Posterior cingulate gyrus (tissue), 11 donors: ENCODE results near the gene ADAM11.

Experiments
- DNase-seq, 10 donors: peaks; one replicate each; pipeline versions ENCODE4 v3.0.0 to v3.0.0-alpha.2; 2020 to 2021; ENCODE audit warnings: mixed read lengths in 3 of 10
- intact Hi-C: fragments of 100-400 bp; cut with DNase I; formaldehyde crosslinking; loops from one replicate; pipeline ENCODE4 v1.15.1; 2023

Gene ADAM11

GRCh38 chr17:44773140-44773539 lies 14.4 kb downstream of the ADAM11 start:
- DNase-seq = no peak
- intact Hi-C loops = loop anchor here (10.0 kb wide), 2 partner anchors 252 to 362 kb away; partner anchors contain the start of genes ACBD4 and PLCD3

GRCh38 chr17:44774271-44775135 lies 15.7 kb downstream of the ADAM11 start:
- peak; percentile 82 to 98 (median 94) for DNase-seq
- intact Hi-C loops = loop anchor here (1.0 to 10.0 kb wide), 3 partner anchors 91 to 360 kb away; partner anchors contain the start of genes ACBD4 and PLCD3

- peak in 9 of 10 donors; percentile 90 to 99 (median 97) for DNase-seq
- intact Hi-C loops = loop anchor here (10.0 kb wide), 2 partner anchors 250 to 360 kb away; partner anchors contain the start of genes ACBD4 and PLCD3
Observed at GRCh38 chr17:44775136-44775837, 16.5 kb downstream of the ADAM11 start.

GRCh38 chr17:44775838-44776621 lies 17.2 kb downstream of the ADAM11 start:
- peak in 1 of 10 donors; percentile 94 for DNase-seq
- intact Hi-C loops = loop anchor here (10.0 kb wide), 2 partner anchors 249 to 359 kb away; partner anchors contain the start of genes ACBD4 and PLCD3

DNA sequence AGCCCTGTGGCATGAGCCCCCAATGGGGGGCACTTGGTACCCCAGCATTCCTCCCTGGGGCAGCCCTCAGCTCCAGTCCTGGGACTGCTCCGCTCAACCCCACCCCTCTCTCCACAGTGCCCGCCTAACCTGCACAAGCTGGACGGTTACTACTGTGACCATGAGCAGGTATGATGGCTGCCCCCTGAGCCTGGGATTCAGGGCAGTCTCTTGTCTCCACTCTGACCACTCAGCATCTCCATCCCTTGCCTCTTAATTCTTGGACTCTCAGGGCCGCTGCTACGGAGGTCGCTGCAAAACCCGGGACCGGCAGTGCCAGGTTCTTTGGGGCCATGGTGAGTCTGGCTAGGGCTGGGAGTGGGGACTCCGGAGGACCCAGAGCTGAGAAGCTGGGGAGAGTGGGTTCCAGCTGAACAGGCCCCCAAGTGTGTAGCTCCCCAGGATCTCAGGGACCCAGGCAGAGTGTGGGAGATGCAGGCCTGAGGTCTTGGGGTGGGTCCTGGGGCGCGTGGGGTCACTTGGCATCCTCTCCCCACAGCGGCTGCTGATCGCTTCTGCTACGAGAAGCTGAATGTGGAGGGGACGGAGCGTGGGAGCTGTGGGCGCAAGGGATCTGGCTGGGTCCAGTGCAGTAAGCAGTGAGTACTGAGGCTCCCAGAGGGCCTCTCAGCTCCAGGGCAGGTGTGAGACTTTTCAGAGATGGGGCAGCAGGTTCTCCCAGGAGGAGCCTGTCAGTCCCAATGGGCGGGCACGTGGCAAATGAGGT lies 18.0 kb downstream of the ADAM11 start:
- intact Hi-C loops = loop anchor here (10.0 kb wide), 2 partner anchors 248 to 358 kb away; partner anchors contain the start of genes ACBD4 and PLCD3
- DNase-seq = no peak

DNA sequence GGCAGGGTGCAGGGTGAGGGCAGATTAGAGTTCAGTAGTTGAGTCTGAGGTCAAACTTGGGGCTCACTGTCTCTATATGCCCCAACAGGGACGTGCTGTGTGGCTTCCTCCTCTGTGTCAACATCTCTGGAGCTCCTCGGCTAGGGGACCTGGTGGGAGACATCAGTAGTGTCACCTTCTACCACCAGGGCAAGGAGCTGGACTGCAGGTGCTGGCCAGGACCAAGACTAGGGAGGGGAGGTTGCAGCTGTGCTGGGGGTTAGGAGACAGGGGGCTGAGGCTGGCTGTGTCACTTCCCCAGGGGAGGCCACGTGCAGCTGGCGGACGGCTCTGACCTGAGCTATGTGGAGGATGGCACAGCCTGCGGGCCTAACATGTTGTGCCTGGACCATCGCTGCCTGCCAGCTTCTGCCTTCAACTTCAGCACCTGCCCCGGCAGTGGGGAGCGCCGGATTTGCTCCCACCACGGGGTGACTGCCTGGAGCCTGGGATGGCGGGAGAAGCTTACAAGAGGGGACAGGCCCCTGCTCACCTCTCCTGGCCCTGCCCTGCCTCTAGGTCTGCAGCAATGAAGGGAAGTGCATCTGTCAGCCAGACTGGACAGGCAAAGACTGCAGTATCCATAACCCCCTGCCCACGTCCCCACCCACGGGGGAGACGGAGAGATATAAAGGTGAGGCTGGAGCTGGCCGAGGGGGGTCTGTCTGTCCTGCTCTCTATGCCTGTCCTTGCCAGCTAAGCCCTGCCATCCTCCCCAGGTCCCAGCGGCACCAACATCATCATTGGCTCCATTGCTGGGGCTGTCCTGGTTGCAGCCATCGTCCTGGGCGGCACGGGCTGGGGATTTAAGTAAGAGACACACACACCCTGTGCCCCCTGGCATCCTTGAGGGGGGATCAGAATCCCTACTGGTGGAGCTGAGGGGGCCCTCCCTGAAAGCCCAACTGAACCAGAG lies 18.9 kb downstream of the ADAM11 start:
- intact Hi-C loops = loop anchor here (10.0 kb wide), 2 partner anchors 247 to 357 kb away; partner anchors contain the start of genes ACBD4 and PLCD3
- peak in 2 of 10 donors; percentile 65 to 75 for DNase-seq

GRCh38 chr17:44778656-44779210 lies 19.9 kb downstream of the ADAM11 start:
- DNase-seq = peak in 4 of 10 donors; percentile 24 to 77 (median 68)
- intact Hi-C loops = loop anchor here (1.0 to 10.0 kb wide), 3 partner anchors 87 to 356 kb away; partner anchors contain the start of genes ACBD4 and PLCD3

GRCh38 chr17:44779211-44780025 lies 20.6 kb downstream of the ADAM11 start:
- DNase-seq = peak; percentile 75 to 98 (median 87)
- intact Hi-C loops = loop anchor here (1.0 to 10.0 kb wide), 3 partner anchors 86 to 355 kb away; partner anchors contain the start of genes ACBD4 and PLCD3

- intact Hi-C loops = no loop called here
- DNase-seq = peak in 4 of 10 donors; percentile 8 to 76 (median 60)
Observed at GRCh38 chr17:44780161-44780560, 21.4 kb downstream of the ADAM11 start.

DNA sequence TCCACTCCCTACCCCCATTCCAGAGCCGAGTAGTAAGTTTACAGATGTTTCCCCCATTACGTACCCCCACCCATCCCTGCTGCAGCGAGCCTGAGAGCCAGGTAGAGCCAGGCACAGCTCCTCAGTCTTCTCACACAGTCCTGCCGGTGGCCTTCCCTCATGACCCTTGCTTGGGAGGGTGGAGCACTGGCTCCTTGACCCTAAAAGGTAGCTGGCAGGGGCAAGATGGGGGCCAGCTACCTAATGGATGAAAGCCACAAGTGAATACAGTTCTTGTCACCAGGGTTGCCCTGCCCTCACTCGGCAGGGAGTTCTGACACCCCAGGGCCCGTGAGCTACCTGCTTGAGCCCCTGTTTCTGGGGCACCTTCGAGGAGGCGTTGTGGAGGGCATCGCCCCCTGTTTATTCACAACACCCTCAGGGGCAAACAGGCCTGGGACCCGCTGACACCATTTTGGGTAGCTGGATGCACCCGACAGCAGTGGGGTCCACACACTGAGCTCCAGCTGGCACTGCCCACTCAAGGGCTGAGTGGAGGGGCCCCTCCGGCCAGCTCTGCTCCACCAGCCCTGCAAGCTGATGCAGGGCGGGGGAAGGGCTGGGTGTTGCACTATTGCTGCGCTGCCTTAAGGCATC lies 22.2 kb downstream of the ADAM11 start:
- DNase-seq = peak in 4 of 10 donors; percentile 11 to 71 (median 61)
- intact Hi-C loops = no loop called here

DNA sequence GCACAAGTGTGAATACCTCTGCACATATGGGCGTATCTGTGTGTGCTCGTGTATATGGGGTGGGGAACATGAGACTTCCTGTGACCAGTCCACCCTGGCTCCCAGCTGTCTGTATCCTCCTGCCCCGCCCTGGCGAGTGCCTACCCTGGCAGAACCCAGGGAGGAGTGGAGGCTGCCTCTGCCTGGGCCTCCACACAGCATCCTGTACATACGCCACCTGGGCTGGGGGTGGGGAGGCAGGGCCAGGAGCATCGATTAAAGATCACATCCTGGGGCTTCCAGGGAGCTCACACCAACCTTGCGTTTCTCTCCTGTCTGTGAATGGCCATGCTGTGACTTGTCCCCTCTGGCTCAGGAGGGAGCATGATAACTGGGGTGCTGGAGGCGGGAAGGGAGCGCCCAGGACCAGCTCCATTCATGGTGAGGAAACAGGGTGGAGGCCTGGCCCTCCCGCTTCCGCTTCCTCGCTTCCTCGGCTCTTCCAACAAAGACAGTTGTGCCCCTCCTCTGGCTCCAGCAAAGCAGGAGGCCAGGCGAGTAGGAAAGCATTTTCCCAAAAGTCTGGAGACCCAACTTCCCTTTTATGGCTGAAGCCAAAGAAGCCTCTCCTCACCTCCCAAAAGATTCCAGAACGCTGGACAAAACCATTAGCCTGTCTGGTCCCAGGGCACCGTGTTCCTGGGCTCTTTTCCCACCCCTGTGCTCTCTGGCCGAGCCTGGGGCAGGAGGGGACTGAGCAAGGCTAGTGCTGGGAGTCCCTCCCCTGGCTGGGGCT lies 22.9 kb downstream of the ADAM11 start:
- intact Hi-C loops = no loop called here
- DNase-seq = peak in 4 of 10 donors; percentile 20 to 75 (median 66)

DNA sequence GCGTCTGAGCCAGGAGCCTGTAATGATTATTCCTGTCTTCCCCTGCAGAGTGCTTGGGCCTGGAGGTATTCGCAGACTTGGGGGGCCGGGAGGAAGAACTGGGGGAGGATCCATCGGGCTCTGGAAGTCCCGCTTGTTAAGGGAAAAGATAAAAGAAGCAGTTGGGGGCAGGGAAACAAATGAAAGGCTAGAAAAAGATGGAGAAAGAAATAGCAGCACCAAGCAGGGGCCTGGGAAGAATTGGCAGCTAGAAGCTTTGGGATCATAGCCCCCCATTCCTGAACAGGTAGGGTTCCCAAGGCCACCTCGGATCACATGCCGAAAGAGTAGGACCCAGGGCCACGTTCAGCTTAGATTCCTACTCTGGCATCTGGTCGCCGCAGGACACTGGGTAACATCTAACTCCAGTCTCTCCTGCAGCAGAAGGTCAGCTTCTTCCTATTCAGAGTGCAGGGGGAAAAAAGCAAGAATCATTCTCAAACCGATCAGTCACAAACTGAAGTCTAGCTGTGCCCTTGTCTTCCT lies 23.6 kb downstream of the ADAM11 start:
- peak in 4 of 10 donors; percentile 27 to 70 (median 49) for DNase-seq

DNA sequence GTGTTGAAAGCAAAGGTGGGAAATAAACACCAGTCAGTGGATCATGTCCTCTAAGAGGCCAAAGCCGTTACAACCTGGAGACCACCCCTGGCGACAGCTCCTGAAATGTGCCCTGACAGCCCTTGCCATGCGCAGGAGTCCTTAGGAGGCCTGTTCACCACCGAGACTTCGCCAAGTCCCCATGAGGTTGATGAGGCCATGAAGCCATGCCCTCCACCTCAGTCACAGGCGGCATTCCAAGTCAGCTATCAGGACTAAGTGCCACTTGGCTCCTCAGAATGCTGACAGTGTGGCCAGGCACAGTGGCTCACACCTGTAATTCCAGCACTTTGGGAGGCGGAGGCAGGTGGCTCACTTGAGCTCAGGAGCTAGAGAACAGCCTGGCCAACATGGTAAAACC lies 27.1 kb downstream of the ADAM11 start:
- intact Hi-C loops = no loop called here
- peak in 3 of 10 donors; percentile 64 to 71 (median 66) for DNase-seq

More for the DNA sequence above, 23.6 kb downstream of the ADAM11 start:
- intact Hi-C loops = no loop called here

DNA sequence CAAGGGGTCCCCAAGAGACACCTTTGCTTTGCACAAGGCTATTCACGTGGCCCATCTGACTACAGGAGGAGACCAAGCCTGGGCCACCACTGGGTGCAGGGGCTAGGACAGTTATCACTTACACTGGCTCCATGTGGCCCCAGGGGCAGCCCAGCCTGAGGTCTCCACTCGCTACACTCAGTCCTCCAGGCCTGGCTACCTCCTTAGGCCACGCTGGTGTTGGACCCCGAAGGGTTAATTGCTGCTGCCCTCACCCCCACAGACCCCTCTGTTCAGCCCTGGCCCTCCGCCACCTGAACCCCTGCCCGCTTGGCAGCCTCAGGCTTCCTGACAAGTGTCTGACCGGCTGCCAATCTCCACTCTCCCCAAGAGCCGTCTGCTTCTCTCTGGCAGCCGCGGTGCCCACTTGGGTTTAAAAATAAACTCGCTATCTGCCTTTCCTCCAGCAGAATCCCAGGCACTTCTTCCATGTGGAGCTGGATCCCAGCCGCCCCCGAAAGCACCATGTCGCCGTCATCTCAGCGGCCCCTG lies 27.8 kb downstream of the ADAM11 start:
- peak in 8 of 10 donors; percentile 52 to 94 (median 70) for DNase-seq
- intact Hi-C loops = no loop called here
